B cell (primary cell): Measurements from ENCODE around the gene PHTF2. TPM values are rescaled to one million over a fixed set of nuclear protein-coding genes. Genes with fewer than 3 reads are reported as not detected.

Experiments used
- ATAC-seq: fragments of 200-7000 bp; cut with Tn5 transposase; one replicate; pipeline ENCODE4 v1.10.0; 2021; ENCODE audit warnings: low read depth, mild to moderate bottlenecking, moderate number of reproducible peaks, moderate library complexity
- CTCF ChIA-PET: fragments of 350-600 bp; sonication (Branson Sonifier 250); formaldehyde crosslinking; loops from one replicate; lab custom pipeline; 2021; ENCODE audit warnings: antibody characterized with exemption, inconsistent platforms; lab: Charles Lee
- POLR2A ChIA-PET: fragments of 350-600 bp; sonication (Branson Sonifier 250); formaldehyde crosslinking; loops from one replicate; lab custom pipeline; 2021; ENCODE audit warnings: antibody characterized with exemption; lab: Charles Lee
- DNase-seq: peaks from one replicate; pipeline ENCODE4 v3.0.0; 2013
- H2AFZ ChIP-seq: 2 replicates; pipeline ENCODE4 v1.6.1; 2012; ENCODE audit warnings: mild to moderate bottlenecking, low read depth, low read length; ENCODE audit not compliant: insufficient read depth, poor library complexity, severe bottlenecking
- H3K27ac ChIP-seq, 2 donors: 1 replicate in 1 of 2; 2 replicates in 1 of 2; pipeline ENCODE4 v1.5.1; 2012 to 2013; ENCODE audit warnings: low read length in 2 of 2, mild to moderate bottlenecking in 2 of 2, moderate library complexity in 1 of 2
- H3K27me3 ChIP-seq, 4 experiments: fragments of 200-600 bp in 1 of 4; sonication (generic) in 1 of 4; replicated peaks in 1 of 4; 1 replicate in 2 of 4; 2 replicates in 2 of 4; pipeline versions ENCODE4 v1.6.1 to v1.7.0; 2013 to 2016; ENCODE audit warnings: low read length in 3 of 4, mild to moderate bottlenecking in 2 of 4, mixed read lengths in 1 of 4, moderate library complexity in 1 of 4; ENCODE audit not compliant: insufficient read depth in 4 of 4, control insufficient read depth in 3 of 4; ENCODE audit errors: control extremely low read depth in 1 of 4
- H3K36me3 ChIP-seq, 2 experiments: replicated peaks in 1 of 2; 1 replicate in 1 of 2; 2 replicates in 1 of 2; pipeline versions ENCODE4 v1.6.1 to v1.7.1; 2013; ENCODE audit warnings: low read length in 1 of 2; ENCODE audit not compliant: insufficient read depth in 2 of 2, control insufficient read depth in 1 of 2; ENCODE audit errors: control extremely low read depth in 1 of 2, extremely low read depth in 1 of 2
- H3K4me1 ChIP-seq, 2 donors: fragments of 200-600 bp in 1 of 2; sonication (generic) in 1 of 2; 1 replicate in 1 of 2; 2 replicates in 1 of 2; pipeline versions ENCODE4 v1.5.1 to v1.6.1; 2013 to 2017; ENCODE audit warnings: low read length in 2 of 2; ENCODE audit not compliant: control insufficient read depth in 2 of 2, insufficient read depth in 2 of 2
- H3K4me2 ChIP-seq: replicated peaks from 2 replicates; pipeline ENCODE3; 2012; ENCODE audit warnings: mild to moderate bottlenecking, low read depth, low read length; ENCODE audit not compliant: poor library complexity, severe bottlenecking
- H3K4me3 ChIP-seq, 5 experiments: fragments of 200-600 bp in 1 of 5; sonication (generic) in 1 of 5; 1 replicate in 3 of 5; 2 replicates in 2 of 5; pipeline versions ENCODE4 v1.5.1 to v1.7.0; 2011 to 2016; ENCODE audit warnings: low read length in 4 of 5, mild to moderate bottlenecking in 4 of 5, low read depth in 2 of 5, control low read depth in 1 of 5, moderate library complexity in 1 of 5; ENCODE audit not compliant: insufficient read depth in 1 of 5; ENCODE audit errors: control extremely low read depth in 1 of 5, extremely low read depth in 1 of 5
- H3K79me2 ChIP-seq: fragments of 200-600 bp; sonication (generic); one replicate; pipeline ENCODE4 v1.6.0; 2016; ENCODE audit warnings: low read length; ENCODE audit not compliant: control insufficient read depth, insufficient read depth
- H3K9ac ChIP-seq: fragments of 200-600 bp; sonication (generic); 2 replicates; pipeline ENCODE4 v1.6.1; 2017; ENCODE audit warnings: mild to moderate bottlenecking, low read length, moderate library complexity
- H3K9me3 ChIP-seq, 3 donors: one replicate each; pipeline versions ENCODE4 v1.6.1 to v1.7.1; 2013; ENCODE audit warnings: low read length in 2 of 3; ENCODE audit not compliant: control insufficient read depth in 2 of 3, insufficient read depth in 1 of 3; ENCODE audit errors: control extremely low read depth in 1 of 3
- H4K20me1 ChIP-seq: 2 replicates; pipeline ENCODE4 v1.6.0; 2012; ENCODE audit warnings: mild to moderate bottlenecking, low read length; ENCODE audit not compliant: insufficient read depth, control insufficient read depth, poor library complexity, severe bottlenecking
- H3K27ac Mint-ChIP-seq: one replicate; pipeline ENCODE4 v1.8.0; 2021; ENCODE audit warnings: mixed read lengths
- H3K27me3 Mint-ChIP-seq: one replicate; pipeline ENCODE4 v1.8.0; 2021; ENCODE audit warnings: mixed read lengths
- H3K4me1 Mint-ChIP-seq: one replicate; pipeline ENCODE4 v1.8.0; 2021; ENCODE audit warnings: mixed read lengths
- H3K4me3 Mint-ChIP-seq: one replicate; pipeline ENCODE4 v1.8.0; 2021; ENCODE audit warnings: mixed read lengths
- H3K9me3 Mint-ChIP-seq: one replicate; pipeline ENCODE4 v1.8.0; 2022; ENCODE audit warnings: mixed read lengths; ENCODE audit not compliant: insufficient read depth
- EZH2 ChIP-seq: IDR thresholded peaks from 2 replicates; pipeline ENCODE4 v1.6.1; 2012; ENCODE audit warnings: borderline replicate concordance, low read depth, mild to moderate bottlenecking, moderate library complexity, low read length; ENCODE audit not compliant: insufficient read depth, poor library complexity, severe bottlenecking
- WGBS: methylation state at CpG from one replicate; pipeline ENCODE4 v1.1.5; 2013; ENCODE audit warnings: missing lambda C conversion rate; ENCODE audit not compliant: insufficient coverage; 5-methylcytosine and 5-hydroxymethylcytosine counted together
- intact Hi-C: fragments of 100-400 bp; cut with micrococcal nuclease; formaldehyde crosslinking; loops from one replicate; pipeline ENCODE4 v1.10.0; 2022
- polyA plus RNA-seq: library from polyadenylated mRNA; depleted of rRNA; stranded (reverse); fragments of >200 nt; gene quantifications from 2 replicates; pipeline ENCODE4 v1.2.3, GENCODE V29; 2012
- total RNA-seq, 2 donors: library from RNA; stranded (reverse); fragments of 120-200 nt in 1 of 2; gene quantifications; 1 replicate in 1 of 2; 2 replicates in 1 of 2; pipeline versions ENCODE4 v1.2.3 to v1.2.4, GENCODE V29; 2013 to 2022
- TF ChIP-seq, protein P1 (sequence below): fragments of 200-600 bp; IDR thresholded peaks from one replicate; pipeline ENCODE4 v1.8.0; 2022; ENCODE audit warnings: antibody characterized with exemption, mild to moderate bottlenecking

The PHTF2 gene
- total and polyA plus RNA-seq, 2 donors (not counting 1 experiment from before 2014, with no cell fraction given), result 35.3 to 44.8 TPM

DNA sequence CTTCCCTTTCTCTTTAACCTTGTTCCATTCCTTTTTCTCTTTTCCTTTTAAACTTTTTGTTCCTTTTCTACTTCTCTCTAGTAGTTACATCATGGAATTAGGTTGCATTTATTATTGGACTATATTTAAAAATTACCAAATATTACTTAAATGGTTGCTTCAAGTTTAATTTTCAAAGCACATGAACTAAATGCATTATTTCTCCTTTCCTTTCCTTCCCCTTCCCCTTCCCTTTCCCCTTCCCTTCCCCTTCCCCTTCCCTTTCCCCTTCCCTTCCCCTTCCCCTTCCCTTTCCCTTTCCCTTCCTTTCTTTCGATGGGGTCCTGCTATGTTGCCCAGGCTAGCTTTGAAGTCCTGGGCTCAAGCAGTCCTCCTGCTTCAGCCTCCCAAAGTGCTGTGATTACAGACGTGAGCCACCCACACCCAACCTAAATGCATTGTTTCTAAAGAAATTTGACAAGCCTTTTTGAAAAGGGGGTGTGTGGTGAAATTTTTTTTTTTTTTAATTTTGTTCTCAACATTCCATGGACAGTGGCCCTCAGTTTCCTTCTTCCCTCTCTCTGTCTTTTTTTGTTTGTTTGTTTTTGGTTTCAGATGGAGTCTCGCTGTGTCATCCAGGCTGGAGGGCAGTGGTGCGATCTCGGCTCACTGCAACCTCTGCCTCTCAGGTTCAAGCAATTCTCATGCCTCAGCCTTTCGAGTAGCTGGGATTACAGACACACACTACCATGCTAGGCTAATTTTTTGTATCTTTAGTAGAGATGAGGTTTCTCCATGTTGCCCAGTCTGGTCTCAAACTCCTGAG, 31.6 kb upstream of the PHTF2 start:
- POLR2A ChIA-PET, result no interaction called here
- peaks cover 51% of the 10 kb centered on the region for H3K79me2 ChIP-seq

DNA sequence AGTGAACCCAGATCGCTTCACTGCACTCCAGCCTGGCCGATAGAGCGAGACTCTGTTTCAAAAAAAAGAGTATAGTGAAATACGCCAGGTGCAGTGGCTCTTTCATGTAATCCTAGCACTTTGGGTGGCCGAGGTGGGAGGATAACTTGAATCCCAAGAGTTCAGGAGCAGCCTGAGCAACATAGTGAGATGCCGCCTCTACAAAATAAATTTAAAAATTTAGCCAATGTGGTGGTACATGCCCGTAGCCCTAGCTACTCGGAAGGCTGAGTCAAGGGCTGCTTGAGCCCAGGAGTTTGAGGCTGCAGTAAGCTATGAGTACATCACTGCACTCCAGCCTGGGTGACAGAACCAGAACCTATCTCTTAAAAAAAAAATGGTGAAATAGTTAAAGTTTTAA, 28.3 kb upstream of the PHTF2 start:
- peaks cover 0 to 4% (median 0%) of the 10 kb centered on the region in 3 donors for H3K9me3 ChIP-seq
- no peak overlapping the region for H3K4me3 ChIP-seq
- no peaks in the 10 kb centered on the region for H3K4me1 ChIP-seq
- Mint-ChIP-seq H3K9me3 (no peaks in the 10 kb centered on the region), H3K4me3 (no peak overlapping the region), H3K4me1 (peaks cover 7% of the 10 kb centered on the region), H3K27me3 (no peaks in the 10 kb centered on the region), H3K27ac (no peak overlapping the region)
- no peaks in the 10 kb centered on the region for H4K20me1 ChIP-seq
- no peaks in the 10 kb centered on the region for H3K27me3 ChIP-seq
- intact Hi-C loops, result no loop called here
- H3K79me2 ChIP-seq, result peaks cover 20% of the 10 kb centered on the region
- DNase-seq (no peak), ATAC-seq (no peak)
- no peak overlapping the region for H3K9ac ChIP-seq
- WGBS, result 88% methylated on average over 6 of the region's 8 CpGs
- TF ChIP-seq, protein P1, sequence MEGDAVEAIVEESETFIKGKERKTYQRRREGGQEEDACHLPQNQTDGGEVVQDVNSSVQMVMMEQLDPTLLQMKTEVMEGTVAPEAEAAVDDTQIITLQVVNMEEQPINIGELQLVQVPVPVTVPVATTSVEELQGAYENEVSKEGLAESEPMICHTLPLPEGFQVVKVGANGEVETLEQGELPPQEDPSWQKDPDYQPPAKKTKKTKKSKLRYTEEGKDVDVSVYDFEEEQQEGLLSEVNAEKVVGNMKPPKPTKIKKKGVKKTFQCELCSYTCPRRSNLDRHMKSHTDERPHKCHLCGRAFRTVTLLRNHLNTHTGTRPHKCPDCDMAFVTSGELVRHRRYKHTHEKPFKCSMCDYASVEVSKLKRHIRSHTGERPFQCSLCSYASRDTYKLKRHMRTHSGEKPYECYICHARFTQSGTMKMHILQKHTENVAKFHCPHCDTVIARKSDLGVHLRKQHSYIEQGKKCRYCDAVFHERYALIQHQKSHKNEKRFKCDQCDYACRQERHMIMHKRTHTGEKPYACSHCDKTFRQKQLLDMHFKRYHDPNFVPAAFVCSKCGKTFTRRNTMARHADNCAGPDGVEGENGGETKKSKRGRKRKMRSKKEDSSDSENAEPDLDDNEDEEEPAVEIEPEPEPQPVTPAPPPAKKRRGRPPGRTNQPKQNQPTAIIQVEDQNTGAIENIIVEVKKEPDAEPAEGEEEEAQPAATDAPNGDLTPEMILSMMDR, result no peak
- TF ChIP-seq EZH2, result no peak
- no peak overlapping the region for H3K4me2 ChIP-seq
- H2AFZ ChIP-seq, result no peak overlapping the region
- ChIA-PET CTCF (no interaction called here), POLR2A (interaction anchor here (0.7 kb wide), 1 partner anchor 15 kb away, joined by 3 read pairs; no protein-coding TSS in a partner anchor)
- peaks cover 4 to 65% of the 10 kb centered on the region in 2 experiments for H3K36me3 ChIP-seq
- H3K27ac ChIP-seq, result no peak overlapping the region

More for the DNA sequence above, 31.6 kb upstream of the PHTF2 start:
- Histone ChIP-seq H4K20me1 (peaks cover 13% of the 10 kb centered on the region), H3K27me3 (no peaks in the 10 kb centered on the region), H3K4me3 (no peak overlapping the region), H3K27ac (no peak overlapping the region), H2AFZ (no peak overlapping the region), H3K9me3 (no peaks in the 10 kb centered on the region), H3K9ac (no peak overlapping the region), H3K36me3 (peaks cover 4 to 41% of the 10 kb centered on the region in 2 experiments), H3K4me1 (no peaks in the 10 kb centered on the region), H3K4me2 (no peak overlapping the region)
- no peaks in the 10 kb centered on the region for H3K9me3 Mint-ChIP-seq
- CTCF ChIA-PET, result interaction anchor here (1.2 to 1.4 kb wide), 3 partner anchors 52 to 170 kb away, joined by 3 to 5 read pairs (median 4); no protein-coding TSS in a partner anchor
- WGBS, result 96% methylated on average over 3 of the region's 6 CpGs
- ATAC-seq (no peak), DNase-seq (no peak)
- TF ChIP-seq, protein P1, result no peak
- TF ChIP-seq EZH2, result no peak
- H3K4me3 Mint-ChIP-seq, result no peak overlapping the region
- H3K4me1 Mint-ChIP-seq, result peaks cover 26% of the 10 kb centered on the region
- no peak overlapping the region for H3K27ac Mint-ChIP-seq
- intact Hi-C loops, result no loop called here
- no peaks in the 10 kb centered on the region for H3K27me3 Mint-ChIP-seq
